ENCODE results near the gene WFDC10A.
"Not testable (repeated sequence)": the region's sequence is repeated elsewhere in the genome, so short reads cannot be mapped to it uniquely, and the experiment has no call there.

The WFDC10A gene

GRCh38 chr20:45649312-45649863, 19.8 kb downstream of the WFDC10A start:
- DNase-seq: no peak

DNA sequence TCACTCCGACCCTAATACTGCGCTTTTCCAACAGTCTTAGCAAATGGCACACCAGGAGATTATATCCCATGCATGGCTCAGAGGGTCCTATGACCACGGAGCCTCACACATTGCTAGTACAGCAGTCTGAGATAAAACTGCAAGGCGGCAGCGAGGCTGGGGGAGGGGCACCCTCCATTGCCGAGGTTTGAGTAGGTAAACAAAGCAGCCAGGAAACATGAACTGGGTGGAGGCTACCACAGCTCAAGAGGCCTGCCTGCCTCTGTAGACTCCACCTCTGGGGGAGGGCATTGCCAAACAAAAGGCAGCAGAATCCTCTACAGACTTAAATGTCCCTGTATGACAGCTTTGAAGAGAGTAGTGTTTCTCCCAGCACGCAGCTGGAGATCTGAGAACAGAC, 22.2 kb downstream of the WFDC10A start:
- not testable (repeated sequence) for DNase-seq

- not testable (repeated sequence) for DNase-seq
Observed at GRCh38 chr20:45657038-45657437, 27.5 kb downstream of the WFDC10A start.

- no peak for DNase-seq
Observed at GRCh38 chr20:45670139-45670538, 40.6 kb downstream of the WFDC10A start, which contains the start of gene WFDC11. Gene WFDC11 (minus strand): TSS chr20:45670239. CDS start chr20:45650600, 19,639 bp downstream.

DNA sequence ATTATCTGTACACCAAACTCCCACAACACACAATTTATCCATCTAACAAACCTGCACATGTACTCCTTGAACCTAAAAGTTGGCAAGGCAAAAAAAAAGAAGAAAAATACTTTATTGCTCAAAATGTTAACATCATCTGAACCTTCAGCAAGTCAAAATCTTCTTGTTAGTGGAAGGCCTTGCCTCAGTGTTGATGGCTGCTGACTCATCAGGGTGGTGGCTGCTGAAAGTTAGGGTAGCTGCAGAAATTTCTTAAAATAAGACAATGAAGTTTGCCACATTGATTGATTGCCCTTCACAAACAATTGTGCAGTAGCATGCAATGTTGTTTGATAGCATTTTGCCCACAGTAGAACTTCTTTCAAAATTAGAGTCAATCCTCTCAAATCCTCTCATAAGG, 43.2 kb downstream of the WFDC10A start:
- no peak for DNase-seq

GRCh38 chr20:45679650-45680049, 50.1 kb downstream of the WFDC10A start:
- no peak for DNase-seq

Data from stimulated activated CD4-positive, alpha-beta T cell treated with anti-CD3 and anti-CD28 coated beads, Interleukin-12 subunit alpha, Interleukin-12 subunit beta, amount 100 ng/mL, for 4 hours (primary cell).